Hepatocyte (in vitro differentiated cells): ENCODE results near the gene POLDIP2. TPM values are rescaled to one million over a fixed set of nuclear protein-coding genes. Genes with fewer than 3 reads are reported as not detected.

Experiments
- DNase-seq: peaks from one replicate; pipeline ENCODE4 v3.0.0-alpha.2; 2016; ENCODE audit warnings: low spot score
- H2AFZ ChIP-seq: fragments of 200-600 bp; sonication (generic); 2 replicates; pipeline ENCODE4 v1.6.0; 2016; ENCODE audit warnings: antibody characterized with exemption, mild to moderate bottlenecking
- H3K27ac ChIP-seq: fragments of 200-600 bp; sonication (generic); 2 replicates; pipeline ENCODE4 v1.5.1; 2016; ENCODE audit warnings: mild to moderate bottlenecking
- H3K27me3 ChIP-seq: fragments of 200-600 bp; sonication (generic); 2 replicates; pipeline ENCODE4 v1.6.1; 2016
- H3K36me3 ChIP-seq: fragments of 200-600 bp; sonication (generic); replicated peaks from 2 replicates; pipeline ENCODE4 v1.5.1; 2016; ENCODE audit warnings: low read depth; ENCODE audit not compliant: insufficient read depth
- H3K4me1 ChIP-seq: fragments of 200-600 bp; sonication (generic); 2 replicates; pipeline ENCODE4 v1.5.1; 2016; ENCODE audit warnings: mild to moderate bottlenecking, moderate library complexity; ENCODE audit not compliant: insufficient read depth
- H3K4me2 ChIP-seq: fragments of 200-600 bp; sonication (generic); 2 replicates; pipeline ENCODE4 v1.6.0; 2016
- H3K4me3 ChIP-seq: fragments of 200-600 bp; sonication (generic); 2 replicates; pipeline ENCODE4 v1.5.1; 2016; ENCODE audit warnings: mild to moderate bottlenecking
- H3K79me2 ChIP-seq: fragments of 200-600 bp; sonication (generic); 2 replicates; pipeline ENCODE4 v1.6.0; 2017; ENCODE audit warnings: mild to moderate bottlenecking
- H3K9me2 ChIP-seq: fragments of 200-600 bp; sonication (generic); replicated peaks from 2 replicates; pipeline ENCODE4 v1.6.0; 2017; ENCODE audit warnings: mild to moderate bottlenecking; ENCODE audit not compliant: insufficient read depth
- H3K9me3 ChIP-seq: fragments of 200-600 bp; sonication (generic); 2 replicates; pipeline ENCODE4 v1.5.1; 2016; ENCODE audit warnings: low read depth, mild to moderate bottlenecking
- H4K20me1 ChIP-seq: fragments of 200-600 bp; sonication (generic); 2 replicates; pipeline ENCODE4 v1.6.0; 2016; ENCODE audit warnings: mild to moderate bottlenecking; ENCODE audit not compliant: insufficient read depth, poor library complexity, severe bottlenecking
- EZH2 ChIP-seq: fragments of 200-600 bp; sonication (generic); IDR thresholded peaks from 2 replicates; pipeline ENCODE4 v1.6.1; 2016; ENCODE audit warnings: antibody characterized with exemption, mild to moderate bottlenecking, borderline replicate concordance
- EZH2phosphoT487 ChIP-seq: fragments of 200-600 bp; sonication (generic); IDR thresholded peaks from one replicate; pipeline ENCODE4 v1.6.1; 2018; ENCODE audit warnings: antibody characterized with exemption, mild to moderate bottlenecking, low read depth, moderate library complexity; ENCODE audit not compliant: unreplicated experiment, severe bottlenecking
- WGBS: methylation state at CpG from one replicate; pipeline ENCODE4 v1.1.6; 2016; ENCODE audit warnings: low lambda C conversion rate; ENCODE audit errors: missing lambda C conversion rate; 5-methylcytosine and 5-hydroxymethylcytosine counted together
- polyA plus RNA-seq: library from polyadenylated mRNA; unstranded; fragments of >200 nt; fragmentation: Nextera tagmentation; extraction: Ambion mirVana; gene quantifications from 2 replicates; pipeline ENCODE4 v1.2.1, GENCODE V29; 2016
- total RNA-seq: library from RNA; depleted of rRNA; stranded (reverse); fragments of >200 nt; gene quantifications from 2 replicates; pipeline ENCODE4 v1.2.3, GENCODE V29; 2014
- TF ChIP-seq, protein P1 (sequence below): fragments of 200-600 bp; sonication (generic); IDR thresholded peaks from 2 replicates; pipeline ENCODE4 v1.5.1; 2016; ENCODE audit warnings: antibody characterized with exemption, mild to moderate bottlenecking; ENCODE audit not compliant: poor library complexity

Gene POLDIP2
- total and polyA plus RNA-seq, 2 experiments from 2014 or later: 82.9 to 122 TPM

DNA sequence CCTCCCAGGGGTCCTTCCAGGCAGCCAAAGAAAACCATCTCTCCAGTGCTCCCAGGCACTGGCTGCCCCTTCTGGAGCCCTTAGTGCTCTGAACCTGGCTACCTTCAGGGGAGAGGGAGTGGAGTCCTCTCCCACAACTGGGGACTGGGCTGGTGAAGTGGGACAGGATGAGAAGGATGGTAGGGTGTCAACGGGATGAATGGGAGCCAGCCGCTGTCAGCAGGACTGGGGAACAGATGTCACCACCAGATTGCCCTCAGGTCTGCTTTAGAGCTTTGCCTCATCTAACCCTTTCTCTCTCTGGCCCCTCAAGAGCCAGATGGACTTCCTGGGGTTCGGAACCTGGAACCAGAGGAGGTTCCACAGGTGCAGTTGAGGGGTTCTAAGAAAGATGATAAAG is 8.2 kb upstream of the POLDIP2 start:
- Histone ChIP-seq H3K9me3 (no peaks in the 10 kb centered on the region), H4K20me1 (no peaks in the 10 kb centered on the region), H3K36me3 (no peaks in the 10 kb centered on the region), H3K9me2 (no peaks in the 10 kb centered on the region), H3K79me2 (no peaks in the 10 kb centered on the region), H3K4me1 (peaks cover 14% of the 10 kb centered on the region), H3K4me3 (no peak overlapping the region), H3K4me2 (no peak overlapping the region), H2AFZ (no peak overlapping the region), H3K27me3 (no peaks in the 10 kb centered on the region), H3K27ac (no peak overlapping the region)
- DNase-seq: no peak
- 89% methylated on average over 3 of the region's 3 CpGs for WGBS
- TF ChIP-seq EZH2 (no peak), EZH2phosphoT487 (no peak)
- TF ChIP-seq, protein P1, sequence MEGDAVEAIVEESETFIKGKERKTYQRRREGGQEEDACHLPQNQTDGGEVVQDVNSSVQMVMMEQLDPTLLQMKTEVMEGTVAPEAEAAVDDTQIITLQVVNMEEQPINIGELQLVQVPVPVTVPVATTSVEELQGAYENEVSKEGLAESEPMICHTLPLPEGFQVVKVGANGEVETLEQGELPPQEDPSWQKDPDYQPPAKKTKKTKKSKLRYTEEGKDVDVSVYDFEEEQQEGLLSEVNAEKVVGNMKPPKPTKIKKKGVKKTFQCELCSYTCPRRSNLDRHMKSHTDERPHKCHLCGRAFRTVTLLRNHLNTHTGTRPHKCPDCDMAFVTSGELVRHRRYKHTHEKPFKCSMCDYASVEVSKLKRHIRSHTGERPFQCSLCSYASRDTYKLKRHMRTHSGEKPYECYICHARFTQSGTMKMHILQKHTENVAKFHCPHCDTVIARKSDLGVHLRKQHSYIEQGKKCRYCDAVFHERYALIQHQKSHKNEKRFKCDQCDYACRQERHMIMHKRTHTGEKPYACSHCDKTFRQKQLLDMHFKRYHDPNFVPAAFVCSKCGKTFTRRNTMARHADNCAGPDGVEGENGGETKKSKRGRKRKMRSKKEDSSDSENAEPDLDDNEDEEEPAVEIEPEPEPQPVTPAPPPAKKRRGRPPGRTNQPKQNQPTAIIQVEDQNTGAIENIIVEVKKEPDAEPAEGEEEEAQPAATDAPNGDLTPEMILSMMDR: no peak

DNA sequence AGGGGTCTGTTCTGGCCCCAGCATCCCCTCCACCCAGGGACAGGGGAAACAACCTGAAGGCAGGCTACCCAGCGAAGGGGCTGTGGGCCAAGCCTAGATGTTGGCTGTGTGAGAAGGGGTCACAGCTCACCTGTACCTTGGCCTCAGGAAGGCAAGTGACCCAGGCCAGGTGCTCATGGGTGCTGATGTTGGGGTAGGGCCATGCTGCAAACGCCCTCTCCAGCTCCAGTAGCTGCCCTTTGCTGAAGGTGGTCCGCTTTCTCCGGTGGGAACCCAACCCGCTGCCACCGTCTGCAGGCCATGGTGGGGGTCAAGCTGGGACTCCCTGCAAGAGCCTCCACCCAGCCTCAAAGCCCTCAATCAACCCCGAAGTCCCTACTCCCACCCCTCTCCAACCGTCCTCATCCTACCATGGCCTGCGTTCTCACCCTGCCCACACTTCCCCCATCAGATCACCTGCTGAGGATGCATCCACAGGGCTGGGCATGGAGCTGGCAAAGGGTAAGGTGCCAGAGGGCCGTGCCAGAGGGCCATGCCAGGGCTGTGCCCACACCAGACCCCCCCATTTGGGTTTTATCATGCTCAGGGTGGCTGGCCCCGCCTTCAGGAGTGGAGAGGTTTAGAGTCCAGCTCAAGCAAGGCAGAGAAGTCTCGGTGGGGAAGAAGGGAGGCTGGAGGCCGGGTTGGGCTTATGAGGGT is 7.5 kb upstream of the POLDIP2 start, which contains the start of gene SEBOX:
TSS of gene SEBOX (minus strand) at position 535 of the 699 bp plus-strand sequence. CDS start at position 487, 48 bp downstream.
- Histone ChIP-seq H3K4me3 (no peak within 1 kb of the TSS), H3K4me2 (no peak within 1 kb of the TSS), H3K9me3 (no peaks in the 10 kb centered on the region), H3K36me3 (no peaks in the 10 kb centered on the region), H3K27me3 (no peaks in the 10 kb centered on the region), H3K27ac (no peak within 1 kb of the TSS), H3K9me2 (no peaks in the 10 kb centered on the region), H3K79me2 (no peaks in the 10 kb centered on the region), H3K4me1 (peaks cover 10% of the 10 kb centered on the region), H4K20me1 (no peaks in the 10 kb centered on the region), H2AFZ (no peak within 1 kb of the TSS)
- TF ChIP-seq, protein P1: no peak
- TF ChIP-seq EZH2: no peak
- TF ChIP-seq EZH2phosphoT487: no peak
- 97% methylated on average over 13 of the region's 13 CpGs for WGBS
- DNase-seq: no peak

DNA sequence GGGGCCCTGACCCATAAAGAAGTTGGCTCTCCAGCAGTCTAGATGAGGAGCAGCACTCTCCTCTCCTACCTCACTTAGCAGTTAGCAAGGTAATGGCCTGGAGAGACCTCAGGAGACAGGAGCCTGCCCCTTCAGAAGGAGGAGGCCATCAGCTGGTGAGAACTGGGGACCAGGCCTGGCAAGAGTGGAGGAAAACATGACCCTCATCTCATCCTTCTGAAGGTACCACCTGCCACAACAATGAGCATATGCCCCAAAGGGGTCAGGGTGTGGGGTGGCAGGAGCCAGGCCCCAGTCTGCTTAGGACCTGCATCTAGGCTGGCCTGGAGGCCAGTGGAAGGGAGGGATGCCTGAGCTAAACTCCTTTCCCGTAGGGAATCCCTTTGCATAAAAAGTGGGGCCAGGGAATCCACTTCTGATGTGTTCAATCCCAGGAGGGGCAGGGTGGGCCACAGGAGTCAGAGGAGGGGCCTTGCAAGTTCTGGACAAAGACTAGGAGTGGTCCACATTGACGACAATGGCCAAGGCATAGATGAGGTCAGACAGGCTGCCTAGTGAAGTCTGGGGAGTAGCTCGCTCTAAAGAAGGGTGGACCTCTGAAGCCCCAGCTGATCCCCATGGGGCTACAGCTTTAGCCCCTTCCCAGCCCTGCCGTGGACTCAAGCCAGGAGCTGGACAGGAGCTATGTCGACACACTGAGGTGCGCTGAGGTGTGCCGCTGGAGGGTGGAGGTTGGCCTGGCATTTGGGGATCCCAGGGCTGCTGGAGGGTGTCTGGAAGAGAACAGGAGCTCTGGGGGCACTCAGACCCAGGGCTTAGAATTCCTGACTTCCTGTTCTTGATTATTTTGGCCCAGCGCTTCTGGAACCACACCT is 6.7 kb upstream of the POLDIP2 start:
- H3K36me3 ChIP-seq: no peaks in the 10 kb centered on the region
- no peaks in the 10 kb centered on the region for H3K9me3 ChIP-seq
- H3K4me3 ChIP-seq: no peak overlapping the region
- no peak overlapping the region for H3K4me2 ChIP-seq
- H3K79me2 ChIP-seq: peaks cover 4% of the 10 kb centered on the region
- WGBS: 91% methylated on average over 8 of the region's 8 CpGs
- DNase-seq: no peak
- no peaks in the 10 kb centered on the region for H3K9me2 ChIP-seq
- H2AFZ ChIP-seq: no peak overlapping the region
- TF ChIP-seq, protein P1: no peak
- TF ChIP-seq EZH2phosphoT487 (no peak), EZH2 (no peak)
- no peak overlapping the region for H3K27ac ChIP-seq
- H3K27me3 ChIP-seq: no peaks in the 10 kb centered on the region
- H4K20me1 ChIP-seq: no peaks in the 10 kb centered on the region
- H3K4me1 ChIP-seq: peaks cover 7% of the 10 kb centered on the region
